Right renal pelvis (tissue), 4 donors: ENCODE measurements around the gene STAU1. TPM values are rescaled to one million over a fixed set of nuclear protein-coding genes. Genes with fewer than 3 reads are reported as not detected.
"Not testable (repeated sequence)": the region's sequence is repeated elsewhere in the genome, so short reads cannot be mapped to it uniquely, and the experiment has no call there.

Experiments
- DNase-seq, 4 donors: peaks; one replicate each; pipeline ENCODE4 v3.0.0-alpha.2; 2013; ENCODE audit warnings: low read depth in 4 of 4, low spot score in 3 of 4, missing footprints in 1 of 4
- polyA plus RNA-seq, 4 donors: library from polyadenylated mRNA; unstranded; fragments of 120-200 nt; gene quantifications; one replicate each; pipeline ENCODE4 v1.2.1, GENCODE V29; 2013; ENCODE audit not compliant: insufficient read length in 4 of 4

STAU1 gene
- polyA plus RNA-seq, 4 donors: 121 to 136 (median 130) TPM

DNA sequence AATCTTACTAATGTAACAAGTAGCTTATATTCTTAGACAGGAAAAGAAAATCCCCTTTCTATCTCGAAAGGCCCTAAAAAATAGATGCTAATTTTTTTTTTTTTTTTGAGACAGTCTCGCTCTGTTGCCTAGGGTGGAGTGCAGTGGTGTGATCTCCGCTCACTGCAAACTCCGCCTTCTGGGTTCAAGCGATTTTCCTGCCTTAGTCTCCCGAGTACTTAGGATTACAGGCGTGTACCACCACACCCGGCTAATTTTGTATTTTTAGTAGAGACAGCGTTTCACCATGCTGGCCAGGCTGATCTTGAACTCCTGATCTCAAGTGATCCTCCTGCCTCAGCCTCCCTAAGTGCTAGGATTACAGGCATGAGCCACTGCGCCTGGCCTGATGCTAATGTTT lies 19.3 kb downstream of the STAU1 start:
- DNase-seq: not testable (repeated sequence)

DNA sequence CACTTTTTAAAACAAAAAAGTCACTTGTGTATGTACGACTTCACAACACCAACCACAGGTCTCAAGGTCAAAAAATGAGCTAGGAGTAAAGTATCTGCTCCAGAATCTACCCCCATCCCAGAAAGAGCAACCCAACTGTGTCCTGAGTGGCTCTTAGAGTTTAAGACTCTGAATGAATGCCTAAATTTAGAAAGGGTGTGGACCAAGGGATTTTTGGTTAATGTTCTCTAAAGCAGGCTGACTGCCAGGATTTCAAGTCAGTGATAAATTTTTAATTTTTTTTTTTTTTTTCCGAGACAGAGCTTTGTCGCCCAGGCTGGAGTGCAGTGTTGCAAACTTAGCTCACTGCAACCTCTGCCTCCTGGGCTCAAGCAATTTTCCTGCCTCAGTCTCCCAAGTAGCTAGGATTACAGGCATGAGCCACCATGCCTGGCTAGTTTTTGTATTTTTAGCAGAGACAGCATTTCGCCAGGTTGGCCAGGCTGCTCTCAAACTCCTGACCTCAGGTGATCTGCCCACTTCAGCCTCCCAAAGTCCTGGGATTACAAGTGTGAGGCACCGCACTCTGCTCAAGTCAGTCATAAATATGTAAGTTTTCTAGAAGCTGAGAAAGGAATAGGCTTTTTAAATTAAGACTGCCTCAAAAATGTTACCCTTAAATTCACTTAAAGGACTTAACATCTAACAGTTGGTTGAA lies 20.2 kb downstream of the STAU1 start:
- DNase-seq: no peak

DNA sequence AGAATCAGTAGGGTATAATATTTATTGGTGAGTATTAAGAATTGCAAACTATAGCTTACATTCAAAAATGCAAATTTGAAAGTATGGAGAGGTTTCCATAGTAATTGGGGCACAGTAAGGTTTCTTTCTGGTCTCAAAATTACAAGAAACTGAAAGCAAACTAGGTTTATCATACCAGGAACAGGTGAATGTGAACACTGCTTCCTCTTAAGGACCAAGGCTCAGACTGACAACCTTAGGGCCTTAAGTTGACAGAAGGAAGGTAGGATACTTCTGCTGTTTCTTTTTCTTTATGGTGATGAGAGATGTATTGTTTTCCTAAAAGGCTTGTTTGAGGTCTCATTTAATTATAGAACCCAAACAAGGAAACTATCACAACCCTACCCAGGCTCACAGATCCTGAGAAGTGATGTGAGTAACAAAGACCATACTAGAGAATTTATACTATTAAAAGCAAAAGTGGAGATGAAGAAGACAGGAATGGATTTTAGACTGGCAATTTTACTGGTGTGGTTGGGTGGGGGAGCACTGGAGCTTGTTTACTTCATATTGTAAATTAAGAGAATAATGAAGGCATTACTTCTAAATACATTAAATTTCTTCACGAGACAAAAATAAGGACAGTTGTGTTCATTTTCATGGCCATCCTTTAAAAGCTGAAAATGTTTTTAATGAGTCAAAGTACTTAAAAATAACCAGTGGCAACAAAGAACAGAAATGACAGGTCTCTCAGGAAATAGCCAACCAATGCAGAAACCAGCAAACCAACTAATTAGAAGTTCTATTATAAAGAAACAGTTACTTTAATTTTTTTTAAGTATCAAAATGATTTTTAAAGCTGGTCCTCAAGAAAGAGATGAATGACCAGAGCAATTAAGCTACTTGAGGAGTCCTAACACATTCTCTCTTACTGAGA lies 21.3 kb downstream of the STAU1 start:
- DNase-seq: no peak

DNA sequence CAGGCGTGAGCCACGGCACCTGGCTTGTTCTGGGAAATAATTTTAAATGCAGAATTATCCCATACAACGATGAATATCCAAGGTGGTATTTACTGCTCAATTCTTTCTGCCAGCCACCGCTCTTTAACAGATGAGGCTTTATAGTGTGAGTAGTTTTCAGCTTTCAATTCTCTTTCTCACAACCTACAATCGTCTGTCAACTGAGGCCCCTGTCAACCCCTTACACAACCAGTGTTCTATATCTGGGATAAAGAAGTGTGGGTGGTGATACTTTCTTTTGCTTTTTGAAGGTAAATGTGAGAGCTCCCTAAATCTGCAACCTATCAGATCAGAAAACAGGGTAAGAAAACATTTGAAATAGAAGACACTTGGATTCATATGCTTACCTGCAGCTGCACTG lies 22.5 kb downstream of the STAU1 start:
- no peak for DNase-seq

DNA sequence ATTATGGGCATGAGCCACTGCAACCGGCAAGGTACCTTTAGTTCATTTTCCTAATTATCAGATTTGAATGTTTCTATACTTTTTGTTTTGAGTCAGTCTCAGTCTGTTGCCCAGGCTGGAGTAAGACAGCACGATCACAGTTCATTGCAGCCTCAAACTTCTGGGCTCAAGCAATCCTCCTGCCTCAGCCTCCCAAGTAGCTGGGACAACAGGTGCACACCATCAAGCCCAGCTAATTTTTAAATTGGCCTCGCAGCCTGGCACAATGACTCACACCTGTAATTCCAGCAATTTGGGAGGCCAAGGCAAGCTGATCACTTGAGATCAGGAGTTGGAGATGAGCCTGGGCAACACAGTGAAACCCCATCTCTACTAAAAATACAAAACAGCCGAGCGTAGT lies 24.4 kb downstream of the STAU1 start:
- no peak for DNase-seq

DNA sequence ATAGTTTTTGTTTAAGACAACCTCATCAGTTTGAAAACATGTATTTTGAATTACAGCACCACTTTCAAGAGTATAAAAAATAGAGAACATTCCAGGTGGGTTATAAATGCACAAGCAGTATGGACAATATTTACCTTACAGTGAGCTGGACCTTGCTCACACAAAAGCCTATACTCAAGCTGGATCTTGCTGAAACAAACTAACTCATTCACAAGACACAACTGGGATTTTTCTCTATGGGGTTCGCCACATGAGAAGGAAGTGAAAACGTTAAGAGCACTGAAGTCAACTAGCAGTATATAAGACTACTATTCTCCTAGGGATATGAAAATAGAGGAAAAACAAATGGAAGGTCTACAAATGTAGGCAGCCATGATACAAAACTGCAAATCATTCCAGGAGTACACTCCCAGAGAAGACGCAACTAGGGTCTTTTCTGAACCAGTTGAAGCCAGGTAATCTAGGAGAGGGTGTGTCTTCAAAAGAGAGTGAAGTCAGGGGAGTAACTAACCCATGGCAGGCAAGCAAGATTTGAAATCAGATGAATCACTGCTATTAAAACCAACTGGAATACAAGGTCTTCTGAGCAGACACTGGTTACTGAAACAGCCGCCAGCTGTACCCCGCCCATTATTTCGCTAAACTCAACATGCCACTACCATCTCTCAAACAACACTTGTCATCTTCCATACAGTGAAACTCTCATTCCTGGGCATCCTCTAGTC lies 26.5 kb downstream of the STAU1 start:
- no peak for DNase-seq

DNA sequence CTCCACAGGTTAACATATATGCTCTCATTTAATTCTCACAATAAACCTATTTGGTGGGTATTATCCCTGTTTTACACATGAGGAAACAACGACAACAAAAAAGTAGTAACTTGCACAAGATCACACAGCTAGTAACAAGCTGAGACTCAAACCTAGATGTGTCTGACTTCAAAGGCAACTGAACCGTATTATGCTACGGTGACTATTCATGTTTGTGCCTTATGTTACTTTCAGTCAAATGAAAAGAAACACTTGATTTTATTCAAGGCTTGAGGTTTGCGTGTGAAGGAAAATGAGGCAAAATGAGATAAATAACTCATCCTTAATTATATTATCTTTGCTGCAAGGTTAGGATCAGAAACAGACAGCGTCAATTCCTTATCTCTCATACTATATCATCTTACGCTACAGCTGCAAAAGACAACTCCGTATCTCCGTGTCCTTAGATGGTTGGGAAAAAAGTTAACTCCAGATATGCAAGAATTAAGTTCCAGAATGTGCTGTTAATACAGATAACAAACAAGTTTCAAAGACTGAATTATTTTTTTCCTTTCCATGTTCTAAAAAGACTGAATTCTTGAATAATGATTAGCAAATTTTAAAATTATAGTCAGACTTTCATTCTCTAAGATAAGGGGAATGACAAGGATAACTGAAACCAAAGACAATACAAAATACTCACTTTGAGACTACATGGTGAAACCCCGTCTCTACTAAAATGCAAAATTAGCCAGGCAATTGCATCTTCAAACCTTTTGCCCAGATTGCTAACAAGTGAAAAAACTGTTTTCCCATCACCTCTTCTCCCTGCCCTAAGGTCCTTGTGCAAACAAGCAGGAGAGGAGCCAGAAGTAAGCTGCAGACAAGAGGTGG lies 27.8 kb downstream of the STAU1 start:
- no peak for DNase-seq

DNA sequence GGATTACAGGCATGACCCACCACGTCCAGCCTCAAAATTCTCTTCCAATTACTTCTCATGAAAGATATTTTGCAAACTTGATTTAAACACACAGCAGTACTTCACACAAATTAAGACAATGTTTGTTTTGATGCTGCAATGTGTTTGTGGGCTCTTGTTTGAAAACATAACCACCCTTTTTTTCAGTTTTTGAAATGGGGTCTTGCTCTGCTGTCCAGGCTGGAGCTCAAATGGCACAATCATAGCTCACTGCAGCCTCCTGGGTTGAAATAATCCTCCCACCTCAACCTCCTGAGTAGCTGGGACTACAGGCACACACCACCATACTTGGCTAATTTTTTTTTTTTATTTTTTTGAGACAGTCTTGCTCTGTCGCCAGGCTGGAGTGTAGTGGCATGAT lies 31.0 kb downstream of the STAU1 start:
- DNase-seq: no peak

DNA sequence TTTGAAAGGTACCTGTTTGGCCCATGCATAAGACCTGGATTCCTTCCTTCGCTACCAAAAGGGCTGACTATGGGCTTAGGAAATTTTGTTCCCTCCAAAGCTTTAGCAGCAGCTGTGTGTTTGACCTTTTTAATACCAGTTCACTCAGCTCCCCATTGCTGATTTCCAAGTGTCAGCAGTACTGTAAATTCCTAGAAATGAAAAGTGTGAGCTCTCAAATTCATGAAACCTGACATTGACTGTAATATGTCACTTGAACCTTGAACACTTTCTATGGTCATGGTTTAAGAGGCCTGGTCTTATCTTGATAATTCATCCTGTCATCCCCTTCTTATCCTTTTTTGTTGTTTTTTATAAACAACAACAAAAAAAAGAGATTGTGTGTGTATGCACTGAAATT lies 31.7 kb downstream of the STAU1 start:
- no peak for DNase-seq

DNA sequence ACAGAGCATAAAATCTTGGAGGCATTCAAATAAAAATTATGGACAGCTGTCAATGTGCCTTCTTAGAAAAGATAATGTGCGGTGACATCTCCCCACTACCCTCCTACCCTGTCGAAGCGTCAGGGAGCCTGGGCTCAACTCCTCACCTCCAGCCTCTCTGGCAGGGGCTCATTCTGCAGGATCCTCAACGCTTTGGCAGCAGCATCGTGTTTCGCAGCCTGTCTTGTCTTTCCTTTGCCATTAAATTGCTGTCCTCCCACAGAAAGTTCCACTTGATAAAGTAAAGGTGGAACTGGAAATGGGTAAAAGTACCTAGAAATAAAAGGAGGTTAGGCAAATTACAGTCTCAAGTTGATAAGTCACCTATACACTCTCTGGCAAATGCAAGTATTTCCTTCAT lies 36.7 kb downstream of the STAU1 start:
- DNase-seq: no peak

DNA sequence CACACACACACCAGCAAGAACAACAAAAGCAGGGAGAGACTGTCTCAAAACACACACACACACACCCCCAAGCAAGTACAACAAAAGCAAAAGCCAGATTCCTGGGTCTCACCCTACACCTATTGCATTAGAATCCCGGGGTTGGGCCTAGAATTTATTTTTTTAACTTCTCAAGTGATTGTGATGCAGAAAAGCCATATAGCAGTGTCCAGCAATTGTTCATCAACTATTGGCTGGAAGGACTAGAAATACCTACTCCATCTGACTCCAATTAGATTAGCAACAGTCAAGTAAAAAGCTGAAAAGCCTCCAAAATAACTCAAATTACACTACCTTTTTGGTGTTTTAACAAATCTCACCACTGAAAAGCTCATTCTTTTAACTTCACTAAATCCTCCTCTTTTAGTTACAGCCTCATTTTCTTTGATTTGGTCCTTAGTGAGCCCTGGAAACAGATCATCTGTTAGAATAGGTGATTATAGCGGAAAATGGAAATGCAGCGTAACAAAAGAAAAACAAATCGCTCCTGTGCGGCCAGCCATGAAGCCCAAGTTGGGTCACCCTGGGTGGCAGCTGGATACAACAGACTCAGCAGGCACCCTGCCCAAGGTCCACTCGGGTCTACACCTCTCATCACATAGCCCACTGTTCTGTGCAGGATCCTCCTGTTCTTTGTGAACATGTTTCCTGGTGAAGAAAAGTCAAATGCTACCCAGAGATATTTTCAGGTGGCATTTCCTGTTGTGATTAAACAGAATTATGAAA lies 38.7 kb downstream of the STAU1 start:
- no peak for DNase-seq

DNA sequence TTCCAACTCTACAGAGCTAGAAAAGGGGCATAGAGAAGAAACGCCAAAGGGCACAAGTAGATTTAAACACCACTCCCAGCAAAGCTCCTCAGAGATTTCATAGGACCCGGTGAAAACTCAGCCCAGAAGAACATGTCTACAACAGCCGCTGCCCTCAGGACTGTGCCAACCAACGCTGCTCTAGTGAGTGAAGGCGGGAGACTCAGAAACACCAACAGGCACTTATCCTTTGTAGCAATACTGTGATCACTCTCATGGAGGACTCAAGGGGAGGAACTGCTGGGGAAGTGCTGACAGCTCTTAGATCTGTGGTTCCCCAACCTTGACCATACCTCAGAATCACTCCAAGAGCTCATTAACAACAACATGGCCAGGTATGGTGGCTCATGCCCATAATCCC lies 39.5 kb downstream of the STAU1 start:
- no peak for DNase-seq

DNA sequence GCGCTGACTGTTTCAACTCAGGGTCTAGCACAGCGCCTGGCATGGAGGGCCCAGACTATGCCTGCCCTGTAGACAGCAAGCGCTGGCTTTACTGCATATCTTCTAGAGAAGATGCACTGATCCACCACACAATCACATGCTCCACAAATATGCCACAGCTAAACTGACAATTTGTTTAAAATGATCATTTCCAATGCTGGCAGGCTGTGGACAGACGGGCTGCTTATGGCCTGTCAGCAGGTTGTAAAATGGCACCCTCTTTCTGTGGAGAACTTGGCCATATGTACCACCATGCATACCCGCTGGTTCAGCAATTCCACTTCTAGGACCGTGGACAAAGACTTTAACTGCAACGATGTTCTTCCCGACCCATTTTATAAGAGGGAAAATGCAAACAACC lies 40.8 kb downstream of the STAU1 start:
- no peak for DNase-seq

DNA sequence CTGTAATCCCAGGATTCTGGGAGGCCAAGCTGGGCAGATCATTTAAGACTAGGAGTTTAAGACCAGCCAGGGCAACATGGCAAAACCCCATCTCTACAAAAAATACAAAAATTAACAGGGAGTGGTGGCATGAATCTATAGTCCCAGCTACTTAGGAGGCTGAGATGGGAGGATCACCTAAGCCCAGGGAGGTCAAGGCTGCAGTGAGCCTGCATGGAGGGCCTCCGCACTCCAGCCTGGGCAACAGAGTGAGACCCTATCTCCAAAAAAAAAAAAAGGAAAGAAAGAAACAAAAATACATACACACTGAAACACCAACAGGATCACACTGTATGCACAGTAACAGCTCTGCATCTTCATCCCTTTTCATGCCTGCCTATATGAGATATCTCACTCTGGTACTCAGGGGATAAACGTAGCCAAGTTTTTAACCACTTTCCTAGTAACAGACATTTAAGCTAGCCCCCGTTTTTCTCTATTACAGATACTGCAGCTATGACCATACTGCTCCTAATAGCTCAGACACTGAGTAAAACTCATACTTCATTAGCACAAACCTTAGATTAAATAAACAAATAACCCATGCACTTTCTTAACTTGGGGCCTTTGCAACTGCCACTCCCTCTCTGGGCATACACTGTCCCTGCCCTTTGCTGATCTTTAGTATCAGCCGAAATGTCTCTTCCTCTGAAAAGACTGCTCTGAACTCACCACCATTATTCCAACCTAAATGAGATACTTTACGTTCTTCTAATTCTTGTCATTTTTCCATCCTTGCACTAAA lies 41.5 kb downstream of the STAU1 start:
- no peak for DNase-seq

DNA sequence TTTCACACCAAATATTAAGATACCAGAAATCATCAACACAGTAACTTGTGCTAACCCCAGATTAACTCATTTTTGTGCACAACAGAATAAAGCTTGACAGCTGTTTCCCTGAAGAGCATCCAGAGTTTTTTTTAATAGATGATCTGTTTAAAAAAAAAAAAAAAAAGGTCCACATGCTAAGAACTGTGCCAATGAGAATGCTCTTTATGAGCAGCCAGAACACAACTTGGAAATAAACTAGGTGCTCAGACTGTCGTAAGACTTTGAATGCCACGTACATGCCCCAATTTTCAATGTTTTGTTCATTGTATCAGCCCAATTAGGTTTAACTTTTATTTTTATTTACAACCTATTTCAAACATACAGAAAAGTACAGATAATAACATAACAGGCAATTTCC lies 47.3 kb downstream of the STAU1 start:
- no peak for DNase-seq

DNA sequence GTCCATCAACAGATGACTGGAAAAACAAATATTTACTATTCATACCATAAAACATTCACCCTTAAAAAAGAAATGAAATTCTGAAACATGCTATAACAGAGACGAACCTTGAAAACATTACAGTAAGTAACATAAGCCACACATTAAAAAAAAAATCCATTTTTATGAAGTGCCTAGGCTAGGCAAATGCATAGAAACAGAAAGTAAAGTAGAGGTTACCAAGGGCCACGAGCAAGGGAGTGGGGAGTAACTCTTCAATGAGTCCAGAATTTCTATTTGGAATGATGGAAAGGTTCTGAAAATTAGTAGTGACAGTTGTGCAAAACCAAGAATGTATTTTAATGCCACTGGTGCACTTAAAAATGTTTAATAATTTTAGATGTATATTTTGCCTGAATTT lies 47.7 kb downstream of the STAU1 start:
- no peak for DNase-seq

DNA sequence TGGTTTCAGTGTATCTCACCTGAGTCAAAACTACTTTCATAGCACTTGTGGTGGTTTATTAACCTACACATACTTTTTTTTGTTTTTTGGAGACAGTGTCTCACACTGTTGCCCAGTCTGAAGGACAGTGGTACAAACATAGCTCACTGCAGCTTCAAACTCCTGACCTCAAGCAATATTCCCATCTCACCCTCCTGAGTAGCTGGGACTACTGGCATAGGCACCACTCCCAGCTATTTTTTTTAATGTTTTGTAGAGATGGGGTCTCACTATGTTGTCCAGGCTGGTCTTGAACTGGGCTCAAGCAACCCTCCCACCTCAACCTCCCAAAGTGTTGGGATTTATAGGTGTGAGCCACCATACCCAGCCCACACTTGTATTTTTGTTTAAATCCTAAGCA lies 49.7 kb downstream of the STAU1 start:
- DNase-seq: no peak

DNA sequence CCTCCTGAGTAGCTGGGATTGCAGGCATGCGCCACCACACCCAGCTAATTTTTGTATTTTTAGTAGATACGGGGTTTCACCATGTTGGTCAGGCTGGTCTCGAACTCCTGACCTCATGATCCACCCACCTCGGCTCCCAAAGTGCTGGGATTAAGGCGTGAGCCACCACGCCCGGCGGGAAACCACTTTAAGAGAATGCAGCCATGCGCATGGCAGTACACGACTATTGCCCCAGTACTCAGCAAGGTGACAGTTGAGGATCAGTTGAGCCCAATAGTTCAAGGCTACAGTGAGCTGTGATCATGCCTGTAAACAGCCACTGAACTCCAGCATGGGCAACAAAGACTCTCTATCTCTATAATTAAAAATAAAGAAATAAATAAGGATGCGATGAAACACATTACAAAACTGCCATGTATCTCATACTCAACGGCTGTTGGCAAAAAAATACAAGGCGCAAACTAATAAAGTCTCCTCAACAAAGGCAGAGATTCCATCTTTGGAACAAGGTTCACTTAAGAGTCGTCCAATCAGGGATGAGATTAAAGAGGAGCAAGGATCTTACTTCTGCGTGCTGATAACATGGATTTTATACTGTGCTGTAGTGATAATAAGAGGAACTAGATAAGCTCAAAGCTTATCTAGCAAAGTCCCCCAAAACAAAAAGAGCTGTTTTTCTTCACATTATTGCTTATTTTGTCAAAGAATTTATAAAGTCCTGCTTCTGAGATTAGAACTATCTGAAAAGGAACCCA lies 51.1 kb downstream of the STAU1 start:
- no peak for DNase-seq
